Activated CD8-positive, alpha-beta memory T cell treated with anti-CD3 and anti-CD28 coated beads, Interleukin-2, amount 10 ng/mL, durations not matched to agents 7 days and 5 days (primary cell): Measurements from ENCODE around the gene ANKFY1. TPM values are rescaled to one million over a fixed set of nuclear protein-coding genes. Genes with fewer than 3 reads are reported as not detected.
A peak's percentile ranks its signal among the peaks of the same experiment; 100 is the strongest.

Source experiments
- ATAC-seq: fragments of 150-1000 bp; cut with Tn5 transposase; one replicate; pipeline ENCODE4 v1.10.0; 2021; ENCODE audit warnings: moderate library complexity
- CTCF ChIA-PET: fragments of 350-600 bp; sonication (Branson Sonifier 250); formaldehyde crosslinking; loops from one replicate; lab custom pipeline; 2021; ENCODE audit warnings: antibody characterized with exemption; lab: Charles Lee
- DNase-seq: peaks from one replicate; pipeline ENCODE4 v3.0.0-alpha.2; 2020
- H3K27ac Mint-ChIP-seq: one replicate; pipeline ENCODE4 v1.8.0; 2021; ENCODE audit warnings: mild to moderate bottlenecking, mixed read lengths
- H3K27me3 Mint-ChIP-seq: one replicate; pipeline ENCODE4 v1.8.0; 2021; ENCODE audit warnings: mixed read lengths
- H3K36me3 Mint-ChIP-seq: one replicate; pipeline ENCODE4 v1.8.0; 2021; ENCODE audit warnings: mild to moderate bottlenecking, mixed read lengths
- H3K4me1 Mint-ChIP-seq: one replicate; pipeline ENCODE4 v1.8.0; 2021; ENCODE audit warnings: mixed read lengths
- H3K4me3 Mint-ChIP-seq: one replicate; pipeline ENCODE4 v1.8.0; 2021; ENCODE audit warnings: mild to moderate bottlenecking, moderate library complexity, mixed read lengths
- H3K9me3 Mint-ChIP-seq: one replicate; pipeline ENCODE4 v1.8.0; 2022; ENCODE audit warnings: low read depth, mixed read lengths
- total RNA-seq, 2 experiments: library from RNA; stranded (reverse); gene quantifications; one replicate each; pipeline ENCODE4 v1.2.3, GENCODE V29; 2021

The ANKFY1 gene
- total RNA-seq, 2 experiments from 2014 or later = 63.8 to 103 TPM

DNA sequence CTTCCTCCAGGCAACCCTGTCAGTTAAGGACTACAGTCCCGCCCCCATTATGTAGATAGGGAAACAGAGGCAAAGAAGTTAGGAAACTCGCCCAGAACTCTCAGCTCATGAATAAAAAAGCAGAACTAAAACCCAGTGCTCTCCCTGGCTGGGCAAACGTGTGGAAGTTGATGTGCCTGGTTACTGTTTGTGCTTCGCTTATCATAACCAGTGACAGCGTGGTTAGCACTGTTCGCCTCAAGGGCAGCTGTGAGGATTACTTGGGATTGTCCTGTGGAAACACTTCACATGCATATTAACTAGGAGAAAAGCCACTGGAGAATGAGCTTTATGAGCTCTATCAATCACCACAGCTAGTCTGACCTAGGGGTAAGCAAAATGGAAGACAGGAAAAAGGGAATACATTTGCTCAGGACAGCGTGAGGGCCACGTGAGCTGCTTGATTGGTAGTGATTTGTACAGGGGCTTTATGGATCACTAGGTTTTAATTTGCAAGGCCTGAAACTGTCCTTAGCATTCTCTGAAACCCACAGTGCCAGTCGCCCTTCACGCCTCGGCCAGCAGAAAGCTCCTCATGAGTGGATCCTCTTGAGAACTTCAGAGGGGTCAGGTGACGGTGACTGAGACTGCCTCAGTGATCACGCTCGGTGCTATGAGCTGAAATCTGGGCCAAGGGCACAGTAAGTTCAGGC is 100.9 kb downstream of the ANKFY1 start:
- peak overlapping the region; percentile 27 for H3K27ac Mint-ChIP-seq
- ATAC-seq (no peak), DNase-seq (no peak)
- H3K27me3 Mint-ChIP-seq = no peaks in the 10 kb centered on the region
- no peaks in the 10 kb centered on the region for H3K9me3 Mint-ChIP-seq
- H3K36me3 Mint-ChIP-seq = peaks cover 19% of the 10 kb centered on the region
- peaks cover 19% of the 10 kb centered on the region for H3K4me1 Mint-ChIP-seq
- CTCF ChIA-PET = interaction anchor here (1.1 to 1.3 kb wide), 3 partner anchors 12 to 37 kb away, joined by 3 to 4 read pairs (median 3); no protein-coding TSS in a partner anchor
- H3K4me3 Mint-ChIP-seq = no peak overlapping the region

DNA sequence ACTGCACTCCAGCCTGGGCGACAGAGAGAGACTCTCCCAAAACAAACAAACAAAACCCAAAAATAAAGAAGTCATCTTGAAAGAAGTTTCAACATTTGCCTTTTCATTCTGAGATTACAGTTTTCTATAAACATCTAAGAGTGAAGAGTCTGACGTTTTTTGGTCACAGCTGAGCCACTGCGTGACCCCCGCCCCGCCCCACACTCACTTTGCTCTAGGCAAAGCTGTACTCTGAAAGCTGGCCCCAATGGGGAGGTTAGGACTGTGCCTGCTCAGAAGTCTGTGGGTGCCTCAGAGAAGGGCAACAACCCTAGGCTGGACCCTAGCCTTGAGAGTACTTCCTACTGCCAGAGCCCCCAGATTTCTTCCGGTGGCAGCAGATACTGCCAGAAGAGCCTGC is 101.5 kb downstream of the ANKFY1 start:
- peaks cover 13% of the 10 kb centered on the region for H3K36me3 Mint-ChIP-seq

DNA sequence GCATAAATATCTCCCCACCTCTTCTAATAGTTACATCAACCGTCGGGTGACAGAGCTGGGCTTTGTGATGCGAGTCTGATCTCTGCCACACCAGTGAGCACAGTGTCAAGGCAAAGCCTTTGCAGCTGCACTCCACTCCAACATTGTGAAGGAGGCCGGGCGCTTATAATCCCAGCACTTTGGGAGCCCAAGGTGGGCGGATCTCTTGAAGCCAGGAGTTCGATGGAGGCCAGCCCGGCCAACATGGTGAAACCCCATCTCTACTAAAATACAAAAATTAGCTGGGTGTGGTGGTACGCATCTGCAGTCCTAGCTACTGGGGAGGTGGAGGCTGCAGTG is 101.8 kb downstream of the ANKFY1 start:
- Mint-ChIP-seq H3K4me1 (peaks cover 19% of the 10 kb centered on the region), H3K9me3 (no peaks in the 10 kb centered on the region), H3K36me3 (peaks cover 12% of the 10 kb centered on the region), H3K27ac (peak overlapping the region; percentile 37), H3K4me3 (no peak overlapping the region), H3K27me3 (no peaks in the 10 kb centered on the region)
- CTCF ChIA-PET = interaction anchor here (1.1 kb wide), 1 partner anchor 34 kb away, joined by 3 read pairs; no protein-coding TSS in a partner anchor
- DNase-seq = no peak
- no peak for ATAC-seq

More for the DNA sequence above, 101.5 kb downstream of the ANKFY1 start:
- CTCF ChIA-PET = interaction anchor here (1.1 kb wide), 1 partner anchor 34 kb away, joined by 3 read pairs; no protein-coding TSS in a partner anchor
- Mint-ChIP-seq H3K27ac (no peak overlapping the region), H3K27me3 (no peaks in the 10 kb centered on the region), H3K4me3 (no peak overlapping the region), H3K9me3 (no peaks in the 10 kb centered on the region), H3K4me1 (peaks cover 19% of the 10 kb centered on the region)
- no peak for DNase-seq
- no peak for ATAC-seq

DNA sequence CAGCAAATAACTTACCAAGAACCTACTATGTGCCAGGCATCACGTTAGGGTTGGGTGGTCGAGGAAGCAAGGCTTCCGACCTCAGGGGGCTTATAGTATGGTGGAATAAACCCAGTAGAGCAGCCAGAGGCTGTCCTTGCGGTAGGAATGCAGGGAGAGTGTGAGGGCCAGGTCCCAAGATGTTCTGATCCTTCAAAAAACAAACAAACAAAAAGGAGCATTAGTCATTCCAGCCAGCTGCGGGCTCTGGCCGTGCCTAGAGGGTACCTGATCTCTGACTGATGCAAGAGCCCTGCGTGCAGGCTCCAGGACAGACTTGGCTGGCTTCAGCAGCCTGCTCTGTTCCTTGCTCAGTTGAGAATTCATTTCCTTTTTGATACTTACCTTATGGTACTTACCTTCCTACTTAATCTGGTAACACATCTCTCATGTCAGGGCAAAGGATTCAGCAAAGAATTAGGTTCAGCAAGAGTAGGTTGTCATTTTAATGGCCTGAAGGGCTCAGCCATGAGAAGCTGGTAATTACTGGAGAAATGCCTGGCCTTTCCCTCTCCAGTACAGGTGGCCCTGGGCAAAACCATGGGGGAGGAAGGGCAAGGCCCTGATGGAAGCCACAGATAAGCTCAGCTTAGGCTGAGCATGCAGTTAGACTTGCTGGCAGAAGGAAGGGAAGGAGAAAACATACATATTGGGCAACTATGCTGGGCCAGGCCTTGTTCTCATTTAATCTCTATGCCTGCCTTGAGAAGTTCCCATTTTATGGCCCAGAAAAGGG is 102.4 kb downstream of the ANKFY1 start:
- Mint-ChIP-seq H3K9me3 (no peaks in the 10 kb centered on the region), H3K27ac (peak overlapping the region; percentile 13), H3K4me1 (peaks cover 19% of the 10 kb centered on the region), H3K27me3 (no peaks in the 10 kb centered on the region), H3K4me3 (no peak overlapping the region), H3K36me3 (peaks cover 9% of the 10 kb centered on the region)
- DNase-seq (no peak), ATAC-seq (no peak)
- CTCF ChIA-PET = no interaction called here

DNA sequence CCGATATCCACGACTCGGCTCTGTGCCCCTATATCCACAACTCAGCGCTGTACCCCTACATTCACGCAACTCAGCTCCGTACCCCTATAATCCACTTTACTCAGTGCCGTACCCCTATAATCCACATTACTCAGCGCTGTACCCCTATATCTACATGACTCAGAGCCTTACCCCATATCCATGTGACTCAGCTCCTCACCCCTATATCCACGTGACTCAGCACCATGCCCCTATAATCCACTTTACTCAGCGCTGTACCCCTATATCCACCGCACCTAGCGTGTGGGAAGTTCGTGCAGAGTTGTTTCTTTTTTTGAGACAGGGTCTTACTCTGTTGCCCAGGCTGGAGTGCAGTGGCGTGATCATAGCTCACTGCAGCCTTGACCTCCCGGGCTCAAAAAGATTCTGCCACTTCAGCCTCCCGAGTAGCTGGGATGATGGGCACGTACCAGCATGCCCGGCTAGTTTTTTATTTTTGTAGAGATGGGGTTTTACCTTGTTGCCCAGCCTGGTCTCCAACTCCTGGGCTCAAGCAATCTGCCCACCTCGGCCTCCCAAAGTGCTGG is 103.4 kb downstream of the ANKFY1 start:
- H3K27ac Mint-ChIP-seq = no peak overlapping the region
- H3K4me1 Mint-ChIP-seq = peaks cover 19% of the 10 kb centered on the region
- CTCF ChIA-PET = no interaction called here
- H3K36me3 Mint-ChIP-seq = peaks cover 9% of the 10 kb centered on the region
- H3K4me3 Mint-ChIP-seq = no peak overlapping the region
- no peaks in the 10 kb centered on the region for H3K27me3 Mint-ChIP-seq
- H3K9me3 Mint-ChIP-seq = no peaks in the 10 kb centered on the region
- no peak for DNase-seq
- ATAC-seq = no peak

DNA sequence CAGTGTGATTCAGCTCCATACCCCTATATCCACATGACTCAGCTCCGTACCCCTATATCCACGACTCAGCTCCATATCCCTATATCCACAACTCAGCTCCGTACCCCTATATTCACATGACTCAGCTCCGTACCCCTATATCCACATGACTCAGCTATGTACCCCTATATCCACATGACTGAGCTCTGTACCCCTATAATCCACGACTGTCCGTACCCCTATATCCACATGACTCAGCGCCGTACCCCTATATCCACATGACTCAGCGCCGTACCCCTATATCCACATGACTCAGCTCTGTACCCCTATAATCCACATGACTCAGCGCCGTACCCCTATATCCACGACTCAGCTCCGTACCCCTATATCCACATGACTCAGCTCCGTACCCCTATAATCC is 104.0 kb downstream of the ANKFY1 start:
- Mint-ChIP-seq H3K4me3 (no peak overlapping the region), H3K36me3 (peaks cover 6% of the 10 kb centered on the region), H3K27ac (no peak overlapping the region), H3K27me3 (no peaks in the 10 kb centered on the region), H3K9me3 (no peaks in the 10 kb centered on the region), H3K4me1 (peaks cover 19% of the 10 kb centered on the region)
- CTCF ChIA-PET = interaction anchor here (1.4 kb wide), 1 partner anchor 17 kb away, joined by 4 read pairs; no protein-coding TSS in a partner anchor
- DNase-seq = no peak
- ATAC-seq = no peak

DNA sequence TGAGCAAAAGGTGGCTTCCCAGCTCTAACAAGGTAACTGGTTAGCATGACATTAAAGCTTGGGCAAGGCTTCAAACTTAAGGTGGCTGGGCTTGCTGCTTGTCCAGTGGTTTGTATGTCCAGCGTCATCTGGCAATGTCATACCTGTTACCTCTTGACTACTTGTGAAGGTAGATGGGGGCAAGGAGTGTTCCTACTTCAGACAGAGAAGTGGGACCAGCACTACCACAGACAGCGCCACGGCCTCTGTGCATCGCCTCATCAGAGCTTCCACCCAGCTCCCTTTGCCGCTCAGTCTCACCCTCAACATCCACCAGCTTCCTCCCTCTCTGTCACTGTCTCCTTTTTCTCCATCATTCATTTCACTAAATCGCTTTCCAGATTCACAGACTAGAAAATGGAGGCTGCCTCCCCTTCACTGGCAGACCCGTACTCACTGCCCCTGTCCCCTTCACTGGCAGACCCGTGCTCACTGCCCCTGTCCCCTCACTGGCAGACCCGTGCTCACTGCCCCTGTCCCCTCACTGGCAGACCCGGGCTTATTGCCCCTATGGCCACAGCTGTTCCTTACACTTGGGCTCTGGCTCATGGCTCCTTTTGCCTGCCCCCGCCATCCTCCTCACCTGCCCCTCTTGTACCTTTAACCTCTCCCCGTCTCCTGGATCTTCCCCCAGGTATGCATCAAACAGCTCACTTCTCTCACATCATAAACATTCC is 106.0 kb downstream of the ANKFY1 start:
- no peaks in the 10 kb centered on the region for H3K36me3 Mint-ChIP-seq
- no peak overlapping the region for H3K4me3 Mint-ChIP-seq
- DNase-seq (no peak), ATAC-seq (no peak)
- no peaks in the 10 kb centered on the region for H3K27me3 Mint-ChIP-seq
- no peak overlapping the region for H3K27ac Mint-ChIP-seq
- peaks cover 17% of the 10 kb centered on the region for H3K4me1 Mint-ChIP-seq
- H3K9me3 Mint-ChIP-seq = no peaks in the 10 kb centered on the region
- CTCF ChIA-PET = interaction anchor here (1.2 kb wide), 1 partner anchor 18 kb away, joined by 3 read pairs; no protein-coding TSS in a partner anchor

DNA sequence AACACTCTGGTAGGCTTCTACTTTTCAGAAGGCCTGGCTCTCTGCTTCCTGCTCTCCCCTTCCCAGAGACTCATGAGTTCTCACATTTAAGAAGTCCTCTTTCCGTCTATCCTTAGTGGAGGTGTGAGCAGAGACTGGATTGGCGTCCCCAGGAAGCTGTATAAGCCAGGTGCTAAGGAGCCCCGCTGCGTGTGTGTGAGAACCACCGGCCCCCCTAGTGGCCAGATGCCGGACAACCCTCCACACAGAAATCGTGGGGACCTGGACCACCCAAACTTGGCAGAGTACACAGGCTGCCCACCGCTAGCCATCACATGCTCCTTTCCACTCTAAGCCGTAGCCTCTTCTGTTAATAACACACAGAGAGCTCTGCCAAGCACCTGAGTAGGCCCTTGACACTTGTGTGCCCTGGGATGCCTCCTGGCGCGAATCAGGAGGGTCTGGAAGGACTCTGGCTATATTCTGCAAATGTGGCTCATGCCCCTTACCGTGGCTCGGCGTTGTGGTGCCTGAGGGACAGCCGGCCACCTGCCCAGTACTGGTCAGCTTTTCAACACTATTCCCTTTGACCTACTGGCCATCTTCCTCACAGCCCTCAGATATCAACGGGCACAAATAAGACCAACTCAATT is 106.9 kb downstream of the ANKFY1 start:
- no peaks in the 10 kb centered on the region for H3K27me3 Mint-ChIP-seq
- no peak overlapping the region for H3K27ac Mint-ChIP-seq
- DNase-seq = no peak
- no peaks in the 10 kb centered on the region for H3K9me3 Mint-ChIP-seq
- peaks cover 8% of the 10 kb centered on the region for H3K4me1 Mint-ChIP-seq
- no peak for ATAC-seq
- no peaks in the 10 kb centered on the region for H3K36me3 Mint-ChIP-seq
- CTCF ChIA-PET = interaction anchor here (1.1 to 1.2 kb wide), 3 partner anchors 10 to 264 kb away, joined by 3 read pairs; no protein-coding TSS in a partner anchor
- no peak overlapping the region for H3K4me3 Mint-ChIP-seq

DNA sequence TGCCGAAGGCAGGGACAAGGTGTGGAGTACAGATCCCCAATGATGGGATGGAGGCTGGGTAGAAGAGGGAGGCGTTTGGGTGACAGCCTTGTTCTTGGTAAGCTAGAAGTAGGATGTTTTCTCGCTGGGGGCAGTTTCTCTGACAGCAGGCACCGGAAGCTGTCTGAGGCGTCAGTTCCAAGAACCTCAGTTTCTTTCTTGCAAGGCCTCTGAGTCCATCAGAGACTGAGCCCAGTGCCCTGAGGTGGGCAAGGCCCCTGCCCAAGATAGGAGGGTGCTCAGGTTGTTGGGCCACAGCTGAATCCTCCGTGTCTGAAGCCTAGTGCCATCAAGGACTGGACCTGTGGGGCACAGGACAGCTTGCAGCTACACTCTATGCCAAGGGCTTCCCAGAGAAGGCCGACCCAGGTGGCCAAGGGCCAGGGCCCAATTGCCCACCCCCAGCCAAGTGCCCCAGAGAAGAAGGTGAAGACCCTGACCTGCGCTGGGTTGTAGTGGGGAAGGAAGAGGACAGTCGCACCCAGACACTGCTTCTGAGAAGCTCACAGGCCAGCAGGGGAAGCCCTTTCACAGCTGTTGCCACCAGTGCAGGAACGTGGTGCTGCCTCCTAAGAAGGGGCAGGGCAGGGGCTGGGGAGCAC is 107.7 kb downstream of the ANKFY1 start:
- Mint-ChIP-seq H3K9me3 (no peaks in the 10 kb centered on the region), H3K36me3 (no peaks in the 10 kb centered on the region), H3K27ac (no peak overlapping the region), H3K27me3 (no peaks in the 10 kb centered on the region), H3K4me3 (no peak overlapping the region), H3K4me1 (peaks cover under 1% of the 10 kb centered on the region)
- ATAC-seq (no peak), DNase-seq (no peak)
- CTCF ChIA-PET = interaction anchor here (1.1 to 1.3 kb wide), 4 partner anchors 11 to 411 kb away, joined by 3 read pairs; no protein-coding TSS in a partner anchor

DNA sequence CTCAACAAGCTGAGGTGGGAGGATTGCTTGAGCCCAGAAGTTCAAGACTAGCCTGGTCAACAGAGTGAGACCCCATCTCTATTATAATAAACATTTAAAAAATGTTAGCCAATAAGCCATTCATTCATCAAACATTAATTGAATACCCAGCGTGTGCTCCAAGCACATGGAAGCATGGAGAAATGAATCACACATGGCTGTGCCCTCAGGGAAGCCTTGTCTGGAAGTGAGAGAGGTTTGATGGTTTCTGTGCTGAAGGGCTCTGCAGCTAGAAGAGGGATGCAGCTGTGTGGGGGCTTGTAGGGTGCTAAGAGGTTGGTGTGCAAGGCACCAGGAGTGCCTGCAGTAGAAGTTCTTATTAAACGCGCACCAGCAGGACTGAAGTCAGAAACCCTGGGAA is 109.6 kb downstream of the ANKFY1 start:
- no peaks in the 10 kb centered on the region for H3K36me3 Mint-ChIP-seq
- ATAC-seq = no peak
- DNase-seq = no peak
- H3K9me3 Mint-ChIP-seq = no peaks in the 10 kb centered on the region
- no peaks in the 10 kb centered on the region for H3K4me1 Mint-ChIP-seq
- CTCF ChIA-PET = interaction anchor here (1.2 kb wide), 1 partner anchor 12 kb away, joined by 3 read pairs; the partner anchor contains the start of genes CYB5D2 and ZZEF1
- no peaks in the 10 kb centered on the region for H3K27me3 Mint-ChIP-seq
- no peak overlapping the region for H3K4me3 Mint-ChIP-seq
- H3K27ac Mint-ChIP-seq = no peak overlapping the region

DNA sequence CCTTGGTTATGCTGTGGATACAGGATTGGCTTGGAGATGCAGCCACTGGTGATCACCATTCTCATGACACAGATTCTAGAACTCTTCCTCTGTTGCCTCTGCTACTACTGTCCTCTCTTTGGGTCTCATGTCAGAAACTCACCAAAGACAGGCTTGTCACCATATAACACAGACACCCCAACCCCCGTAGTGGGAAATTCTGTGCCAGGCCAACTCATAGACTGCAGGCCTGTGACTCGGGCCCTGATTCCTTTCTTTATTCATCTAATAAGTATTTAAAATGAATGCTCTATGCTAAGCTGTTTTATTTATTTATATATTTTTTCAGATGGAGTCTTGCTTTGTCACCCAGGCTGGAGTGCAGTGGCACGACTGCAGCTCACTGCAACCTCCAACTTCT is 111.3 kb downstream of the ANKFY1 start:
- DNase-seq (no peak), ATAC-seq (no peak)
- H3K9me3 Mint-ChIP-seq = no peaks in the 10 kb centered on the region
- H3K4me1 Mint-ChIP-seq = no peaks in the 10 kb centered on the region
- no peak overlapping the region for H3K4me3 Mint-ChIP-seq
- CTCF ChIA-PET = no interaction called here
- no peaks in the 10 kb centered on the region for H3K27me3 Mint-ChIP-seq
- H3K27ac Mint-ChIP-seq = no peak overlapping the region
- H3K36me3 Mint-ChIP-seq = no peaks in the 10 kb centered on the region

DNA sequence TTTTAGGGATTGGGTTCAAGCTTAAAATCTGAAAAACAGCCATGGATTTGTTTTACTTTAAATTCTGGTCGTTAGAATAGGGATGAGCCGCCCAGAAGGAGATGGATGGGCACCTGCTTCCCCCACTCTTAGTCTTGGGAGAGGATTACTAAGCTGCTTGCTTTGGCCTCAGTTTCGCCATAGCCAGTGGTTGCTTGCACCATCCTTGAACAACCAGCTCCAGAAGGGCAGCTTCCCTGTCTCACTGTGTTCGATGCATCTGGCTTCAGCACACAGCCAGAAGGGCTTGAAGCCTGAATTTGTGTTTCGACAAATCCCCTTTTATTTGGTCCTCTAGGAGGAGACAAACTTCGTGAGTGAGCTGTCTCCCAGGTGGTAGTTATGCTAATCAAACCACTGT is 113.7 kb downstream of the ANKFY1 start:
- Mint-ChIP-seq H3K9me3 (no peaks in the 10 kb centered on the region), H3K4me1 (peaks cover 6% of the 10 kb centered on the region), H3K36me3 (no peaks in the 10 kb centered on the region), H3K4me3 (no peak overlapping the region), H3K27ac (no peak overlapping the region), H3K27me3 (no peaks in the 10 kb centered on the region)
- CTCF ChIA-PET = interaction anchor here (1.4 kb wide), 1 partner anchor 50 kb away, joined by 4 read pairs; no protein-coding TSS in a partner anchor
- DNase-seq (no peak), ATAC-seq (no peak)
